ENCODE results near the gene BCKDK.

- TF ChIP-seq CTCF (IDR thresholded peaks at IDR 0.05; ENCODE audit: low read depth, low read length, poor library complexity, severe bottlenecking), result no peak
- no peak for TF ChIP-seq EZH2phosphoT487 (IDR thresholded peaks at IDR 0.05; ENCODE audit: borderline replicate concordance, low read length)
Measured at GRCh38 chr16:31147574-31147973, 39.4 kb downstream of the BCKDK start.
